GM18909 (cell line): ENCODE data around the gene ADGRG6.
A peak's percentile ranks its signal among the peaks of the same experiment; 100 is the strongest.

Source experiments
- ATAC-seq: cut with Tn5 transposase; IDR thresholded peaks from one replicate; pipeline ENCODE4 v1.9.1; 2021; ENCODE audit warnings: mild to moderate bottlenecking; ENCODE audit not compliant: unreplicated experiment, poor library complexity

The ADGRG6 gene

DNA sequence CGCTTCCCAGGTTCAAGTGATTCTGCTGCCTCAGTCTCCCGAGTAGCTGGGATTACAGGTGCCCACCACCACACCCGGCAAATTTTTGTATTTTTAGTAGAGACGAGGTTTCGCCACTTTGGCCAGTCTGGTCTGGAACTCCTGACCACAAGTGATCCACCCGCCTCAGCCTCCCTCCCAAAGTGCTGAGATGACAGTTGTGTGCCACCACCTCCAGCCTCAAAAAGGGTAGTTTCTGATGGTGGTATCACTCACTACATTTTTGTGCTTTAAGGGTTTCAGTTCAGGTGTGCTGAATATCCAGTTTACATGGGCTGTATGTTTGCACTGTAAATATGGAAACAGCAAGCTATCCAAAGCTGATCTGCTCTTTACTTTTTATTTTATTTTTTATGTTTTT, 12.1 kb upstream of the ADGRG6 start:
- no peak for ATAC-seq

GRCh38 chr6:142290851-142291250, 11.0 kb upstream of the ADGRG6 start:
- no peak for ATAC-seq

GRCh38 chr6:142291512-142291911, 10.3 kb upstream of the ADGRG6 start:
- ATAC-seq, result no peak

DNA sequence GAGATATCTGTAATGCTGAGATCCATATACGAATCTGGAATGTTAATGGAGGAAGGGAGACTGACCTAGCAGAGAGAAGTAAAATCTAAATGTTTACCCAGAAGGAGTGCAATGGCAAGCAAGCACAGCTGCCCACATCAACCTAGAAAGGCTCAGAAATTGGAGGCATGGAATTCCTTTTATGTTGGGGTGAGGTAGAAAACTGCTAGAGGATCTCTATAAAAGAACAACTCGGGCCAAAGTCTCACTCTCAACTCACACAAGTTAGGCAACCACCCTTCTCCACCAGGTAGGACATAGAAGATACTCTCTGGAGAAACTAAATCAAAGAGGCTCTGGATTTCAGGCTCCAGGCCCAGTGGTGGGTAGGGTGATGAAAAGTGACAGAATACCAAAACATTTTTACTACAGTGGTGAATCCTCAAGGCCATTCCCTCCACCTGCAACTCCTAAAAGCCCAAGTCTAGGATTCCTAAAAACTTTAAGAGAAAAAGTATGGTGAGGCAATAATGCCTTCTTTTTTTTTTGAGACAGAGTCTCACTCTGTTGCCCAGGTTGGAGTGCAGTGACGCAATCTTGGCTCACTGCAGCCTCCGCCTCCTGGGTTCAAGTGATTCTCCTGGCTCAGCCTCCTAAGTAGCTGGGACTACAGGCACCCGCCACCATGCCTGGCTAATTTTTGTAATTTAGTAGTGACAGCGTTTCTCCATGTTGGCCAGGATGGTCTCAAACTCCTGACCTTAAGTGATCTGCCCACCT, 9.5 kb upstream of the ADGRG6 start:
- no peak for ATAC-seq

DNA sequence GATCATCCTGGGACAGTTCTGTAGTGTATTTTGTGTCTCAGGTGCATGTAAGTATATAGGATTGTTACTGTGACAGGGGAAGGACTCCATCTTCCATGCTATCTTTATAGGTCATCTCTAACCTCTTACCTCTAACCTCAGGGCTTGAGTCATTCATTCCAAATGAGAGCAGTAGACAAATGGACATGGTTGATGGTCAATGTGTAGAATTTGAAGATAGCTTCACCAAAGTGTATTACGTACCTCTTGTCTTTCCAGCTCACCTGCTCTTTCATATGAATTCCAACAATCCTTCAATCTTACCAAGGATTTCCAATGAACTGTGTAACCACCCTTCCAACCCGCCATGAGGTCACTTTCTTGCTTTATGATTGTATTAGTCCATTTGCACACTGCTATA, 8.7 kb upstream of the ADGRG6 start:
- no peak for ATAC-seq

GRCh38 chr6:142294679-142295078, 7.1 kb upstream of the ADGRG6 start:
- no peak for ATAC-seq

DNA sequence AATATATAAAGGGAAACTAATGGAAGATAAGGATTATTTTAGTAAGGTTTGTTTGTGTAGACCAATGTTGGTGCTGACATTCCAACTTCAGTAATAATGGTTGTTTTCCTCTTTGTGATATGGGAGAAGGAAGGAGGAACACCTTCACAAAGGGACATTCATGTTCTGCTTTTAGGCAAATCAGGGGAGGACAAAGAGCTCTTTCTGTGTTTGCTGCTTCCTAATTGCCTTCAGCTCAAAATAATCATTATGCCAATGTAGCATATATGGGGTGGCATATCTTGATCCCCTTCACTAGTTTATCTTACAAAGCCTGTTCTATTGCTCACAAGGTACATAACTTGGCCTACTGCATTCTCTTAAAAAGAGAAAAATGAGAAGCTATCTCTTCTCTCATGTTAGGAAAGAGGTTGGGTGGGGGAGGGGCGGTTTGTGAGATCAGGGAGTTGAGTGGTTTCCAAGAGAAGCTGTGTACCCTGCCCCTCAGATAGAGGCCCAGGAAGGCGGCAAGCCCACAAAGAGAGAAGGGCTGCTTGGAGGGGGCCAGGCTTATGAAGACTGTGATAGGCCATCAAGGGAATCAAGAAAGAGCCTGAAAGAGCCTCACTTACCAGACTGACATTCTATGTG, 4.7 kb upstream of the ADGRG6 start:
- ATAC-seq, result no peak

- no peak for ATAC-seq
Observed at GRCh38 chr6:142297605-142297995, 4.2 kb upstream of the ADGRG6 start.

GRCh38 chr6:142297996-142298753, 3.6 kb upstream of the ADGRG6 start:
- ATAC-seq, result no peak

GRCh38 chr6:142300302-142300701, 1.5 kb upstream of the ADGRG6 start:
- ATAC-seq, result no peak

DNA sequence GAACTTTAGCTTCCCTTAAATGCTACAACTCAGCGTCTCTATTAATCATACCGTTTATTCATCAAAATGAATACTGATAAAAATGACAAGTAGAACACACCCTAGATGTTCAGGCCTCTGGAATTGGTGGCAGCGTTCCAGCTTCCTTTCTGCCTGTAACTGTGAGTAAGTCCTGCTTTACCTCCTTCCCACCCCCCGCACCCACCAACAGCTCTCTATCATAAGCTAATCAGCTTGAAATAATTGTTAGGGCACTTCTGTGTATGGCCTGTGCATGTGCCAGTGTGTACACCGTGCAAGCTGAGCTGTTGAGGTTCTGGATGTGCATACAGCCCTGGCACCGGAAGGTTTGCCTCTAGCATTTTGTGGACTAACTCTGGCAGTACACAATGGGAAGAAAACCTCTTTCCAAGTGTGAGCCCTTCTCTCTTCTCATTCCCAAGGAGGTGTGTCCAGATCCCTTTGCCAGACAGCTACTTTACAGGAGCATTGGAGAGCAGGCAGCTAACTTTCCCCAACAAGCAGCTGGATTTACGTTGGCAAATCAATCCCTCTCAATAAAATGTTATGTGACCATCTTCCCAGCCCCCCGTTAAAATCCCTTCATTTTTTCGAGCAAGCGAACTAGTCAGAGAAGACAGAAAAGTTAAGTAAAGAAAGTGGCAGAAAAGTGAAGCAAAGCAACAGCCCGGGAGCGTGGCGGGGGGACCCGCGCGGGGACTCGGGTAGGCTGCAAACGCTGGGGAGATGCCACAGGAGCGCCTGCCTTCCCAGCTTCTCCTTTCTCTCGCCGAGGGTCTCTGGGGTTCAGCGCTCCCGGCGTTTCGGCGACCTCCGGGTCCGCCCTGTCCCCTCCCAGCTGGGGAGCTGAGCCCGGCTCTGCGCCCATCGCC, 803 bp upstream of the ADGRG6 start:
- ATAC-seq, result peak; percentile 15

DNA sequence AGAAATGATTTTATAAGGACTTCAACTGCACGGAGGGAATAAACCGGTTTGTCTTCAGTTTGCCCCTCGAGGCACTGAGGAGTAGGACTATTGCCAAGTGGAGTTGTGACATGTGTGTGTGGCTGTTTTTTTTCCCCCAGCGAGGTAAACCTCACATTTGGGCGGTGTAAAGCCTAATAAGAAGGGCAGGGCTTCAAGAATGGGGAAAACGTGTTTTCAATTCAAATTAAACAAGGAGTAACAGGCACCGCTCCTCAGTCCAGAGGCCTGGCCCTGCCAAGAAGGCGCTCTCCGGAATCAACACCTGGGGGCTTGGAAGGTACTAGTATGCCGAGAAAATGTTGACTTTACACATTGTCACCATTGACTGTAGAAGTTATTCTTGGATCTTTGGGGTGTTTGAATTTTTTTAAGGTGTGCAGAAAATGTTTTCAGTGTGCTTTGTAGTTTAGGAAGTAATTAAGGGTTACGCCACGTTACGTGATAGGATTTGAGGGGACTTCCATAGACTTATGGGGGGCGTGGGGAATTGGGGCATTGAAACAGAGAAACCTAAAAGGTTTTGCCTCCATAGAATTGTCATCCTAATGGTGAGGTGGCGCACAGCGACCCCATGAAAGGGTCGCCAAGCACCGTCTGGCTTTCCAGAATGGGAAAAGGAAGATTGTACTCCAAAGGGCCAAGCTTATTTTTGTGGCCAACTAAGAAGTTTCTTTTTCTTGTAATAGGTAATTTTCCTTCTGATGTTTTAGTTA, 791 bp downstream of the ADGRG6 start:
- no peak for ATAC-seq

DNA sequence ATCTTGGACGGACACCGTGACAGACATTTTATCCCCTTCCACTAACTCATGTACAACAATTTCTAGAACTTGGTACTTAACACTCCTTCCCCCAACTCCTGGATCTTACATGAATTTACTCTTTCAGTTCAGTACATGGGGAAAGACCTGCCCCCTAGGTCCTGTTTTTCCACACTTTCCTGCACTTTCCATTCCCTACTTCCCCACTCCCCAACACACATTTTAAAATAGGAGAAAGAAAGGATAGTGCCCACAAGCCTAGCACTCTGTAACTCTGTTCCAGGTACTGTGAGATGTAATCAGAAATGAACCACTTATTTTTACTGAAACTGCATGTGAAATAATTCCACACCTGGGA, 1.3 kb downstream of the ADGRG6 start:
- no peak for ATAC-seq

GRCh38 chr6:142304241-142304640, 2.4 kb downstream of the ADGRG6 start:
- no peak for ATAC-seq

DNA sequence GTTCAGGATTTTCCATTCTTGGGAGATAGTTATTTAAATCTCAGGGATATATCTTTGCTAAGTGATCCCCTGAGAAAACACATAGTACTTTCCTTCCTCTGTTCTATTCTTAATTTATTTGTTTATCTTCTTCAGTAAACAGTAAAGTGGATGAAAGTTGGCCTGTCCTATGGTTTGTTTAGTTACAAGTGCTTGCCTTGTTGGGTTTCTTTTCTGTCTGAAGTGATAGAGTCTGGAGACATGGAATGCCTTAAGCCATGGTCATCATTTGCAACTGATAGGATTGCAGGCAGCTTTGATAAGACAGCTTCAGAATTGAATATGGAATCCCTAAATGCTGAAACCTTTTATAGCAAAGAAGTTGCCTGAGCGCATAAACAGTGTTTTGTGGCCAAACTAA, 4.9 kb downstream of the ADGRG6 start:
- ATAC-seq, result no peak

DNA sequence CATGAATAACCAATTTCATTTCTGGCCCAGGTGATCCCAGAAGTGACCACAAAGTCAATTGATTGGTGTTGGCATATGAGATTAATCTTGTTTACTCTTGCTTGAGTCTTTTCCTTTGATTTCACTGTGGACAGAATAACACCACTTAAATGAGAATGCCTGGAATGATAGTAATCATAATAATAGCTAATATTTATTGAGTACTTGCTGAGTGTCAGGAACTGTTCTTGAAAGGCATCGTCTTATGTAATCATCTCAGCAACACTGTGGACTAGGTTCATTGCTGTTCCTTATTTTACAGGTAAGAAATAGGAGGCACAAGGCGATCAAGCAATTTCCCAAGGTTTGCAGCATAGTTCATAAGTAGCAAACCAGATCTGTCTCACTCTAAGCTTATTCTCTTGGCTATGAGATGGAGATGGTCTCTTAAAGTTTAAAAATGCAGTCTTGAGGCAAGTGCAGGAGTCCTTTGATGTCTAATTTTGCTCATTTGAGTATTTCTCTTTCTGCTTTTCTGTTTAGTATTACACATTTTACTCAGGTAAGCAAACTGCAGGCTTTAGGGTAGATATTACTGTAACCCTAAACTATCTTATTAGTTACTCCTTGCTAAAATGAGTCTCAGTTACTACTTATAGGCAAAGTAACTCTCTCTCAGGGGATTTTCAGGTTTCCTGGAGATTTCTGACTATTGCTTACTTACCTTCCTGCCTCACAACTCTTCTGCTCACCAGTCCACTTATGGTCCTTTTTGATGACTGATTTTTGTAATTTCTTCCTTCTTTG, 6.3 kb downstream of the ADGRG6 start:
- no peak for ATAC-seq

- no peak for ATAC-seq
Observed at GRCh38 chr6:142309426-142309825, 7.6 kb downstream of the ADGRG6 start.

DNA sequence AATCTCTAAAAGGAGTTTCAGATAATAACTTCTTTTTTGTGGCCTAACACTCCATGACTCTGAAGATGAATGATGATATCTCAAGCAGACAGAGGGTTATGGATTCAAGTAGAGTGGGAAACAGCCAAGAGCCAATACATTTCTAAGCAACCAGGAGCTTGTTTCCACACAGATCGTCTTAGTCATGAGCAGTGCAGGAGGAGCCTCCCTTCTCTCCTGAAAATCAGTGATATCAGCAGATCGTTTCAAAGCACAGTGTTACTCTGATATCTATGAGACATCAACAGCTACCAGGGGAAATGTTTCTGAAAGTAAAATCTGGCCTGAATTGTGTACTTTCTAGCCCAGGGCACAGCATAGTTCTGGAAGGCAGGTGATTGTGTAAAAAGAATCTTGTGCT, 11.5 kb downstream of the ADGRG6 start:
- no peak for ATAC-seq

DNA sequence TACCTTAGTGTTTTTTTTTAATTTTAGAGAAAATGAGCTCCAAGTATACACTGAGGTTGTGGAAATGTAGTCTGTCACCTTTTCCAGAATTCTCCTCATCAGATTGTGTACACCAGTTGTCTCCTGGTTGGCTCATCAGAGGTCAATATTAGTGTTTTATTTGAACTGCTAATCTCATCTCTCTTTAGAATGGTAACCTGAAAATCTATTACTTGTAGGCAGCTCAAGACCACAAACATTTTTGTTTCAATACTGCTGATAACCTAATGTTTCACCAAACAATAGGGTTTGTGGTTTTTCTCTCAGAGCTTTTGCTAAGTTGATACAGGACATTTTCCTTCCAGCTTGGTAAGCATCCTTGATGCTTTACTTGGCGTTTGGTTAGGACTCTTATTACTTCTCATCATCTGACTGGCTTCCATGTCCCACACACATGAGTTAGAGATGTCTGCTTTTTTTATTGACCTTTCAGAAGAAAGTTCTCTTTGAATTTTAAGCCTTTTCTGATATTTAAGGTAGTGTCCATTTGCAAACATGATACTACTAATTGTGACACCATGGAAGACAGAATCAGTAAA, 15.1 kb downstream of the ADGRG6 start:
- ATAC-seq, result no peak
